H9 (cell line): ENCODE data around the gene TRPT1. TPM values are rescaled to one million over a fixed set of nuclear protein-coding genes. Genes with fewer than 3 reads are reported as not detected.

ENCODE experiments used
- DNase-seq: peaks from one replicate; pipeline ENCODE4 v3.0.0-alpha.2; 2017
- H2AFZ ChIP-seq: one replicate; pipeline ENCODE4 v1.6.1; 2013; ENCODE audit warnings: mild to moderate bottlenecking, low read length, control low read depth, moderate library complexity
- H2AK5ac ChIP-seq: 2 replicates; pipeline ENCODE4 v1.6.1; 2013; ENCODE audit warnings: low read length, control low read depth, mixed read lengths; ENCODE audit not compliant: insufficient read length
- H2BK120ac ChIP-seq: one replicate; pipeline ENCODE4 v1.6.1; 2013; ENCODE audit warnings: low read depth, mild to moderate bottlenecking, low read length, control low read depth, inconsistent platforms; ENCODE audit not compliant: poor library complexity, severe bottlenecking
- H2BK12ac ChIP-seq: 2 replicates; pipeline ENCODE4 v1.6.1; 2013; ENCODE audit warnings: low read length, control low read depth, mixed read lengths, low read depth; ENCODE audit not compliant: insufficient read length
- H2BK15ac ChIP-seq: 2 replicates; pipeline ENCODE4 v1.6.1; 2013; ENCODE audit warnings: low read depth, low read length, control low read depth
- H2BK20ac ChIP-seq: one replicate; pipeline ENCODE4 v1.6.1; 2013; ENCODE audit warnings: low read depth, mild to moderate bottlenecking, low read length, control low read depth, inconsistent platforms; ENCODE audit not compliant: poor library complexity, severe bottlenecking
- H2BK5ac ChIP-seq: 2 replicates; pipeline ENCODE4 v1.6.1; 2013; ENCODE audit warnings: low read length, control low read depth, mixed read lengths; ENCODE audit not compliant: insufficient read length
- H3K14ac ChIP-seq: 2 replicates; pipeline ENCODE4 v1.6.1; 2013; ENCODE audit warnings: low read length, control low read depth; ENCODE audit not compliant: insufficient read depth
- H3K18ac ChIP-seq: 2 replicates; pipeline ENCODE4 v1.6.1; 2013; ENCODE audit warnings: low read depth, mild to moderate bottlenecking, mixed read lengths, low read length, control low read depth; ENCODE audit not compliant: insufficient read length
- H3K23ac ChIP-seq: 2 replicates; pipeline ENCODE4 v1.6.1; 2013; ENCODE audit warnings: low read length, control low read depth, mixed read lengths, low read depth; ENCODE audit not compliant: insufficient read length
- H3K23me2 ChIP-seq: 2 replicates; pipeline ENCODE4 v1.6.1; 2013; ENCODE audit warnings: low read depth, mild to moderate bottlenecking, mixed read lengths, low read length, control low read depth; ENCODE audit not compliant: insufficient read length, poor library complexity, severe bottlenecking
- H3K27ac ChIP-seq: 2 replicates; pipeline ENCODE4 v1.5.1; 2013; ENCODE audit warnings: low read length, control low read depth, mixed read lengths, low read depth; ENCODE audit not compliant: insufficient read length
- H3K27me3 ChIP-seq: 2 replicates; pipeline ENCODE4 v1.6.1; 2013; ENCODE audit warnings: low read length, control low read depth, inconsistent platforms; ENCODE audit not compliant: insufficient read depth
- H3K4ac ChIP-seq: 2 replicates; pipeline ENCODE4 v1.6.1; 2013; ENCODE audit warnings: low read depth, mild to moderate bottlenecking, control low read depth, inconsistent platforms, low read length, moderate library complexity
- H3K4me1 ChIP-seq: 2 replicates; pipeline ENCODE4 v1.6.1; 2013; ENCODE audit warnings: low read length, control low read depth, inconsistent platforms; ENCODE audit not compliant: insufficient read depth
- H3K4me2 ChIP-seq: 2 replicates; pipeline ENCODE4 v1.6.1; 2013; ENCODE audit warnings: low read length, control low read depth, mixed read lengths; ENCODE audit not compliant: insufficient read length, insufficient read depth
- H3K56ac ChIP-seq: 2 replicates; pipeline ENCODE4 v1.6.1; 2013; ENCODE audit warnings: low read depth, mild to moderate bottlenecking, mixed read lengths, low read length, control low read depth; ENCODE audit not compliant: insufficient read length
- H3K79me1 ChIP-seq: 2 replicates; pipeline ENCODE4 v1.6.1; 2013; ENCODE audit warnings: low read depth, mild to moderate bottlenecking, moderate library complexity, low read length, control low read depth, inconsistent platforms; ENCODE audit not compliant: insufficient read depth, poor library complexity, severe bottlenecking
- H3K79me2 ChIP-seq: 2 replicates; pipeline ENCODE4 v1.6.1; 2013; ENCODE audit warnings: low read length, control low read depth, inconsistent platforms; ENCODE audit not compliant: insufficient read depth
- H3K9ac ChIP-seq: 2 replicates; pipeline ENCODE4 v1.6.1; 2013; ENCODE audit warnings: low read length, control low read depth, mixed read lengths; ENCODE audit not compliant: insufficient read length; ENCODE audit errors: extremely low read depth
- H3K9me3 ChIP-seq: one replicate; pipeline ENCODE4 v1.6.1; 2013; ENCODE audit warnings: low read depth, low read length, inconsistent platforms; ENCODE audit not compliant: control insufficient read depth
- H3T11ph ChIP-seq: one replicate; pipeline ENCODE4 v1.6.1; 2013; ENCODE audit warnings: mild to moderate bottlenecking, low read length, control low read depth, inconsistent platforms
- H4K20me1 ChIP-seq: one replicate; pipeline ENCODE4 v1.6.1; 2013; ENCODE audit not compliant: control insufficient read depth, insufficient read length, insufficient read depth
- H4K5ac ChIP-seq: 2 replicates; pipeline ENCODE4 v1.6.1; 2013; ENCODE audit warnings: low read depth, mild to moderate bottlenecking, mixed read lengths, low read length, control low read depth; ENCODE audit not compliant: insufficient read length
- H4K8ac ChIP-seq: replicated peaks from 2 replicates; pipeline ENCODE4 v1.6.1; 2013; ENCODE audit warnings: low read length, control low read depth, mixed read lengths, low read depth; ENCODE audit not compliant: insufficient read length
- H4K91ac ChIP-seq: 2 replicates; pipeline ENCODE4 v1.6.1; 2013; ENCODE audit warnings: low read depth, mild to moderate bottlenecking, moderate library complexity, mixed read lengths, low read length, control low read depth; ENCODE audit not compliant: insufficient read length
- H3K27ac Mint-ChIP-seq, 3 experiments: 2 replicates in 2 of 3; 3 replicates in 1 of 3; pipeline ENCODE4 v1.8.0; 2020 to 2021; ENCODE audit warnings: mixed read lengths in 3 of 3, mild to moderate bottlenecking in 1 of 3, moderate library complexity in 1 of 3
- H3K27me3 Mint-ChIP-seq: 2 replicates; pipeline ENCODE4 v1.8.0; 2021; ENCODE audit warnings: low read depth, mild to moderate bottlenecking, moderate library complexity, mixed read lengths
- H3K36me3 Mint-ChIP-seq, 3 experiments: 2 replicates in 2 of 3; 3 replicates in 1 of 3; pipeline ENCODE4 v1.8.0; 2020 to 2021; ENCODE audit warnings: low read depth in 3 of 3, mixed read lengths in 3 of 3; ENCODE audit not compliant: insufficient read depth in 1 of 3
- H3K4me1 Mint-ChIP-seq, 2 experiments: 2 replicates each; pipeline ENCODE4 v1.8.0; 2020; ENCODE audit warnings: mixed read lengths in 2 of 2
- H3K4me3 Mint-ChIP-seq, 2 experiments: 2 replicates in 1 of 2; 3 replicates in 1 of 2; pipeline ENCODE4 v1.8.0; 2020 to 2021; ENCODE audit warnings: mild to moderate bottlenecking in 2 of 2, mixed read lengths in 2 of 2, moderate library complexity in 1 of 2
- H3K9me3 Mint-ChIP-seq, 2 experiments: 2 replicates in 1 of 2; 3 replicates in 1 of 2; pipeline ENCODE4 v1.8.0; 2020; ENCODE audit warnings: mild to moderate bottlenecking in 2 of 2, mixed read lengths in 2 of 2, moderate library complexity in 1 of 2
- WGBS: extraction: QIAGEN DNeasy Blood & Tissue Kit; methylation state at CpG from one replicate; pipeline ENCODE4 v1.1.7; 2013; ENCODE audit warnings: missing lambda C conversion rate, low lambda C conversion rate, mixed read lengths; ENCODE audit not compliant: insufficient read length; ENCODE audit errors: extremely low coverage; 5-methylcytosine and 5-hydroxymethylcytosine counted together
- total RNA-seq: library from RNA; stranded (reverse); gene quantifications from 2 replicates; pipeline ENCODE4 v1.2.1, GENCODE V29; 2021
- TF ChIP-seq, protein P1 (sequence below): fragments of 200-600 bp; sonication (generic); conservative IDR thresholded peaks from 3 replicates; pipeline ENCODE4 v1.8.0; 2021; ENCODE audit warnings: antibody characterized with exemption, mild to moderate bottlenecking

The TRPT1 gene
- total RNA-seq, 1 experiment from 2014 or later = 33.6 TPM

DNA sequence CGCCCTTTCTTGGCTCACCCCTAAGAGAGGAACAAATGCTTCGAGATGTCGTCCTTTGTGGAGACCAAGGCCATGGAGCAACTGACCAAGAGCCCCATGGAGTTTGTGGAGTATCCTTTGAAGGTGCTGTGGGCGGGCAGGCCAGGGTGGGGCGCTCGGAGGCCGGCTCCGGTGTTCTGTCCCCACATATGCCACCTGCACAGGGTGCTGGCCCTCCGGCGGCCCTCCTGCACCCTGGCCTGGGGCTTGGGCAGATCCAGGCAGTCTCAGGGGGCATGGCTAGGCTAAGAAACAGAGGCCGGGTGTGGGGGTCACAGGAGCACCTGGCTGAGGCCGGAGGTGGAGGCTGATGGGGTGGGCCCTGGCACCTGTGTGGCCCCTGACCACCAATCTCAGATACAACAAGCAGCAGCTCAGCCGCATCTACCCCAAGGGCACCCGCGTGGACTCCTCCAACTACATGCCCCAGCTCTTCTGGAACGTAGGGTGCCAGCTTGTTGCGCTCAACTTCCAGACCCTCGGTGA, 35.6 kb upstream of the TRPT1 start:
- H3K4me1 ChIP-seq = no peaks in the 10 kb centered on the region
- no peak overlapping the region for H3K23ac ChIP-seq
- H3K4ac ChIP-seq = no peak overlapping the region
- H2BK120ac ChIP-seq = no peak overlapping the region
- H3K79me1 ChIP-seq = no peaks in the 10 kb centered on the region
- no peaks in the 10 kb centered on the region for H3K23me2 ChIP-seq
- Mint-ChIP-seq H3K27me3 (no peaks in the 10 kb centered on the region), H3K27ac (no peak overlapping the region), H3K4me1 (peaks cover 0 to 8% of the 10 kb centered on the region in 2 experiments; a peak in 3 of 4 replicates), H3K36me3 (peaks cover 51 to 87% (median 69%) of the 10 kb centered on the region in 3 experiments), H3K9me3 (no peaks in the 10 kb centered on the region), H3K4me3 (no peak overlapping the region; a peak in 1 of 5 replicates)
- no peak overlapping the region for H3K14ac ChIP-seq
- TF ChIP-seq, protein P1, sequence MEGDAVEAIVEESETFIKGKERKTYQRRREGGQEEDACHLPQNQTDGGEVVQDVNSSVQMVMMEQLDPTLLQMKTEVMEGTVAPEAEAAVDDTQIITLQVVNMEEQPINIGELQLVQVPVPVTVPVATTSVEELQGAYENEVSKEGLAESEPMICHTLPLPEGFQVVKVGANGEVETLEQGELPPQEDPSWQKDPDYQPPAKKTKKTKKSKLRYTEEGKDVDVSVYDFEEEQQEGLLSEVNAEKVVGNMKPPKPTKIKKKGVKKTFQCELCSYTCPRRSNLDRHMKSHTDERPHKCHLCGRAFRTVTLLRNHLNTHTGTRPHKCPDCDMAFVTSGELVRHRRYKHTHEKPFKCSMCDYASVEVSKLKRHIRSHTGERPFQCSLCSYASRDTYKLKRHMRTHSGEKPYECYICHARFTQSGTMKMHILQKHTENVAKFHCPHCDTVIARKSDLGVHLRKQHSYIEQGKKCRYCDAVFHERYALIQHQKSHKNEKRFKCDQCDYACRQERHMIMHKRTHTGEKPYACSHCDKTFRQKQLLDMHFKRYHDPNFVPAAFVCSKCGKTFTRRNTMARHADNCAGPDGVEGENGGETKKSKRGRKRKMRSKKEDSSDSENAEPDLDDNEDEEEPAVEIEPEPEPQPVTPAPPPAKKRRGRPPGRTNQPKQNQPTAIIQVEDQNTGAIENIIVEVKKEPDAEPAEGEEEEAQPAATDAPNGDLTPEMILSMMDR = no peak
- H3K56ac ChIP-seq = no peak overlapping the region
- H3K27me3 ChIP-seq = no peaks in the 10 kb centered on the region
- H3K4me2 ChIP-seq = no peak overlapping the region
- no peaks in the 10 kb centered on the region for H4K20me1 ChIP-seq
- H4K5ac ChIP-seq = no peak overlapping the region
- no peak overlapping the region for H2BK20ac ChIP-seq
- H2AFZ ChIP-seq = no peak overlapping the region
- H4K91ac ChIP-seq = no peak overlapping the region
- WGBS = no CpG with 5 or more reads among the region's 18 CpGs
- no peak overlapping the region for H3T11ph ChIP-seq
- H4K8ac ChIP-seq = no peak overlapping the region
- H2BK12ac ChIP-seq = no peak overlapping the region
- DNase-seq = no peak
- no peak overlapping the region for H2AK5ac ChIP-seq
- no peaks in the 10 kb centered on the region for H3K79me2 ChIP-seq
- no peaks in the 10 kb centered on the region for H3K9me3 ChIP-seq
- H2BK15ac ChIP-seq = no peak overlapping the region
- H2BK5ac ChIP-seq = no peak overlapping the region
- no peak overlapping the region for H3K18ac ChIP-seq
- H3K27ac ChIP-seq = no peak overlapping the region
- no peak overlapping the region for H3K9ac ChIP-seq
